OCI-LY3 (cell line): ENCODE results near the gene IFNLR1.

Experiments
- H2AFZ ChIP-seq: fragments of 200-600, 300-600 bp; shearing (Covaris generic); 2 replicates; pipeline ENCODE4 v1.6.0; 2014; ENCODE audit warnings: antibody characterized with exemption, low read depth, low read length
- H3K27ac ChIP-seq: fragments of 200-600, 300-600 bp; sonication (generic); 2 replicates; pipeline ENCODE4 v1.5.1; 2014; ENCODE audit warnings: mild to moderate bottlenecking, low read length, moderate library complexity, mixed read lengths
- H3K27me3 ChIP-seq: fragments of 200-600, 300-600 bp; sonication (generic); 2 replicates; pipeline ENCODE4 v1.6.1; 2014; ENCODE audit warnings: low read depth, low read length, mixed read lengths
- H3K36me3 ChIP-seq: fragments of 200-600, 300-600 bp; sonication (generic); replicated peaks from 2 replicates; pipeline ENCODE3; 2014; ENCODE audit warnings: low read depth, low read length, mixed read lengths
- H3K4me1 ChIP-seq: fragments of 300-600, 200-600 bp; sonication (generic); 2 replicates; pipeline ENCODE4 v1.6.1; 2014; ENCODE audit warnings: low read length, mixed read lengths
- H3K4me2 ChIP-seq: fragments of 200-600, 300-600 bp; sonication (generic); 2 replicates; pipeline ENCODE4 v1.6.1; 2014; ENCODE audit warnings: low read length, mixed read lengths
- H3K4me3 ChIP-seq: fragments of 300-600, 200-600 bp; sonication (generic); 2 replicates; pipeline ENCODE4 v1.5.1; 2014; ENCODE audit warnings: antibody characterized with exemption, mild to moderate bottlenecking, low read length, moderate library complexity
- H3K79me2 ChIP-seq: fragments of 300-600, 200-600 bp; shearing (Covaris generic); 2 replicates; pipeline ENCODE4 v1.6.1; 2014; ENCODE audit warnings: mild to moderate bottlenecking, low read length, mixed read lengths
- H3K9ac ChIP-seq: fragments of 300-600, 200-600 bp; shearing (Covaris generic); 2 replicates; pipeline ENCODE4 v1.6.0; 2014; ENCODE audit warnings: mild to moderate bottlenecking, low read length, moderate library complexity
- H3K9me3 ChIP-seq: fragments of 200-600, 300-600 bp; shearing (Covaris generic); 2 replicates; pipeline ENCODE4 v1.6.1; 2014; ENCODE audit warnings: low read length, mixed read lengths; ENCODE audit not compliant: insufficient read depth
- H4K20me1 ChIP-seq: fragments of 200-600, 300-600 bp; sonication (generic); 2 replicates; pipeline ENCODE4 v1.6.1; 2016; ENCODE audit warnings: low read length, mixed read lengths; ENCODE audit not compliant: insufficient read depth
- EZH2phosphoT487 ChIP-seq: fragments of 200-600 bp; shearing (Covaris generic); IDR thresholded peaks from 2 replicates; pipeline ENCODE4 v1.6.1; 2018; ENCODE audit warnings: antibody characterized with exemption, mixed run types, low read depth
- TF ChIP-seq, protein P1 (sequence below): fragments of 200-600, 300-600 bp; sonication (generic); IDR thresholded peaks from 2 replicates; pipeline ENCODE4 v1.5.1; 2014; ENCODE audit warnings: antibody characterized with exemption, low read length, low read depth

IFNLR1 gene

GRCh38 chr1:24202987-24203386 is 15.9 kb upstream of the IFNLR1 start:
- TF ChIP-seq, protein P1, sequence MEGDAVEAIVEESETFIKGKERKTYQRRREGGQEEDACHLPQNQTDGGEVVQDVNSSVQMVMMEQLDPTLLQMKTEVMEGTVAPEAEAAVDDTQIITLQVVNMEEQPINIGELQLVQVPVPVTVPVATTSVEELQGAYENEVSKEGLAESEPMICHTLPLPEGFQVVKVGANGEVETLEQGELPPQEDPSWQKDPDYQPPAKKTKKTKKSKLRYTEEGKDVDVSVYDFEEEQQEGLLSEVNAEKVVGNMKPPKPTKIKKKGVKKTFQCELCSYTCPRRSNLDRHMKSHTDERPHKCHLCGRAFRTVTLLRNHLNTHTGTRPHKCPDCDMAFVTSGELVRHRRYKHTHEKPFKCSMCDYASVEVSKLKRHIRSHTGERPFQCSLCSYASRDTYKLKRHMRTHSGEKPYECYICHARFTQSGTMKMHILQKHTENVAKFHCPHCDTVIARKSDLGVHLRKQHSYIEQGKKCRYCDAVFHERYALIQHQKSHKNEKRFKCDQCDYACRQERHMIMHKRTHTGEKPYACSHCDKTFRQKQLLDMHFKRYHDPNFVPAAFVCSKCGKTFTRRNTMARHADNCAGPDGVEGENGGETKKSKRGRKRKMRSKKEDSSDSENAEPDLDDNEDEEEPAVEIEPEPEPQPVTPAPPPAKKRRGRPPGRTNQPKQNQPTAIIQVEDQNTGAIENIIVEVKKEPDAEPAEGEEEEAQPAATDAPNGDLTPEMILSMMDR: no peak
- no peak for TF ChIP-seq EZH2phosphoT487
- no peak overlapping the region for H2AFZ ChIP-seq
- H3K36me3 ChIP-seq: peaks cover 5% of the 10 kb centered on the region
- H4K20me1 ChIP-seq: no peaks in the 10 kb centered on the region
- H3K9ac ChIP-seq: no peak overlapping the region
- H3K4me1 ChIP-seq: peaks cover 46% of the 10 kb centered on the region
- H3K9me3 ChIP-seq: no peaks in the 10 kb centered on the region
- H3K4me2 ChIP-seq: no peak overlapping the region
- H3K27ac ChIP-seq: no peak overlapping the region
- peaks cover 9% of the 10 kb centered on the region for H3K79me2 ChIP-seq
- H3K27me3 ChIP-seq: no peaks in the 10 kb centered on the region
- no peak overlapping the region for H3K4me3 ChIP-seq

DNA sequence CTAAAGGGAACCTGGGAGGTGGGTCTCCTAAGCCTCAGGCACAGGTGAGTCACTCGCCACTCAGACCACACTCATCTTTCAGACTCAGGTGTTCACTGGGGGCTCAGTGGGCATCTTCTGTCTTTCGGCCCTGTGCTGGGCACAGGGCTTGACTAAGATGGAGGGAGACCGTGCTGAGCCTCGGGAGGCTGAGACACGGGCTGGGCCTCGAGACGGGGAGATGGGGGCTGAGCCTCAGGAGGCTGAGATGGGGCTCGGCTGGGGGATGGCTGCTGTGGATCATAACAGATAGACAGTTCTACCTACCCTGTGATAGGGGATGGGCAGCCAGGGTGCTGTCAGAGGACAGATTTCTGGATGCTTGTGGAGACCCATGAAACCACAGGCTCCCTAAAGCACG is 15.5 kb upstream of the IFNLR1 start:
- H3K4me2 ChIP-seq: peak overlapping the region; percentile 69; the same call in 1 of the 2 replicates
- no peaks in the 10 kb centered on the region for H3K27me3 ChIP-seq
- H3K79me2 ChIP-seq: peaks cover 9% of the 10 kb centered on the region
- H3K9me3 ChIP-seq: no peaks in the 10 kb centered on the region
- H3K36me3 ChIP-seq: peaks cover 5% of the 10 kb centered on the region
- H4K20me1 ChIP-seq: no peaks in the 10 kb centered on the region
- H2AFZ ChIP-seq: no peak overlapping the region
- peaks cover 50% of the 10 kb centered on the region for H3K4me1 ChIP-seq
- 0 out of 2 replicates have a peak overlapping the region, but pooled peaks have one; percentile 4 for H3K9ac ChIP-seq
- no peak overlapping the region for H3K4me3 ChIP-seq
- TF ChIP-seq, protein P1: no peak
- TF ChIP-seq EZH2phosphoT487: no peak
- no peak overlapping the region for H3K27ac ChIP-seq

DNA sequence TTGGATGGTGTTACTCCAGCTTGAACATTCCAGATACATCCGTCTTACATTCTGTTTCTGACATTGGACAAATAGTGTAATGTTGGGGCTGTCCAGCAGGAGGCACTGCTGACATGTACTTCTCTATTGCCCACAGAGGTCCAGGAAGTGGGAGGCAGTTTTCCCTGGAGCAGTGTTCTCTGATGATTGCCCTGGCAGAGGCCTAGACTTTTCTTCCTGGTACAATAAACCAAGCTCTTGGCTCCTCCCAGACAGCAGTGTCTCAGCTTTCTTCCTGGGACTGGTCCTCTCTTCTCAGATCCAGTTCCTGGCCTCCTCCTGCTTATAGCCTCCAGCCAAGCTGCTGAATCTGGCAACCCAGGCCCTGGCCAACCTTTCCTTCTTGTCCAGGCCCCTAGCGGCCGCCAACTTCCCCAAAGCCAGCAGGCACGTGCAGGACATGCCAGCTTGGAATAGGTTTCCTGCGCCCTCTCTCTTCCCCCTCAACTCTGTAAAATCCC is 14.9 kb upstream of the IFNLR1 start:
- no peaks in the 10 kb centered on the region for H4K20me1 ChIP-seq
- H3K4me1 ChIP-seq: peaks cover 53% of the 10 kb centered on the region
- no peak for TF ChIP-seq EZH2phosphoT487
- TF ChIP-seq, protein P1: peak; percentile 82
- H3K27ac ChIP-seq: peak overlapping the region; percentile 84; the same call in 1 of the 2 replicates
- peaks cover 5% of the 10 kb centered on the region for H3K36me3 ChIP-seq
- H2AFZ ChIP-seq: no peak overlapping the region
- H3K9ac ChIP-seq: peak overlapping the region; percentile 26; the same call in 1 of the 2 replicates
- no peaks in the 10 kb centered on the region for H3K27me3 ChIP-seq
- H3K4me2 ChIP-seq: peak overlapping the region; percentile 69
- H3K79me2 ChIP-seq: peaks cover 9% of the 10 kb centered on the region
- peak overlapping the region; percentile 27; the same call in 1 of the 2 replicates for H3K4me3 ChIP-seq
- H3K9me3 ChIP-seq: no peaks in the 10 kb centered on the region

DNA sequence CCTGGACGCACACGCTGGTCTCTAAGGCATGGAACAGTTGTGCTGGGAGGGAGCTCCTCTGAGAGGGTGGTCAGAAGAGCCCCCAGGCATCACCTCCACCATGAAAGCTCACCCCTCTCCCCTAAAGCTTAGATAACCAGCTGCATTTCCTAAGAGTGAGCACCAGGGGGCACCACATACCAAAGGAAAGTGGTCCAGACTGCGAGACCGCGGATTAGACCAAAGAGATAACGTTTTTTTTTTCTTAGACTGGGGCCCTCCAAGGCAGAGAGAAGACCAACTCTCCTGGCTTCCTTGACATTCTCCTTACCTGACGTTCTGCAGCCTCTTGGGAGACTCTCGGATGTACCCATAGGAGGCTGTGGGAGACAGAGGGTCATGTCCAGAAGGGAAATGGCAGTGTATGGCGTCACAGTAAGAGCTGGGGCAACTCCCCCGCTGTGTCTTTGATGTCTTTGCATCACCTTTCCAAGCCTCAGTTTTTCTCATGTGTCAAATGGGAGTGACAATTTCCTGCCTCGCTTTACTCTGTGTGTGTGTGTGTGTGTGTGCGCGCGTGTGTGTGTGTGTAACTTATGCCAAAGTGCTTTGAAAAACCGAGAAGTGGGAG is 12.3 kb upstream of the IFNLR1 start:
- Histone ChIP-seq H3K27me3 (no peaks in the 10 kb centered on the region), H3K27ac (peak overlapping the region; percentile 84), H3K79me2 (peaks cover 9% of the 10 kb centered on the region), H2AFZ (peak overlapping the region; percentile 86), H4K20me1 (no peaks in the 10 kb centered on the region), H3K9me3 (no peaks in the 10 kb centered on the region), H3K36me3 (peaks cover 5% of the 10 kb centered on the region), H3K9ac (peak overlapping the region; percentile 80), H3K4me3 (peak overlapping the region; percentile 79), H3K4me1 (peaks cover 70% of the 10 kb centered on the region), H3K4me2 (peak overlapping the region; percentile 91)
- TF ChIP-seq, protein P1: peak; percentile 77
- TF ChIP-seq EZH2phosphoT487: no peak
